GM23248 (cell line): ENCODE measurements around the gene LMCD1.

Source experiments
- EZH2 ChIP-seq: fragments of 200-600 bp; sonication (generic); IDR thresholded peaks from 2 replicates; pipeline ENCODE4 v1.6.1; 2018; ENCODE audit warnings: antibody characterized with exemption, mild to moderate bottlenecking; ENCODE audit not compliant: insufficient read depth, poor library complexity, severe bottlenecking
- EZH2phosphoT487 ChIP-seq: fragments of 200-600 bp; sonication (generic); IDR thresholded peaks from 2 replicates; pipeline ENCODE4 v1.6.1; 2018; ENCODE audit warnings: antibody characterized with exemption, moderate library complexity, mild to moderate bottlenecking, low read depth; ENCODE audit not compliant: insufficient read depth

DNA sequence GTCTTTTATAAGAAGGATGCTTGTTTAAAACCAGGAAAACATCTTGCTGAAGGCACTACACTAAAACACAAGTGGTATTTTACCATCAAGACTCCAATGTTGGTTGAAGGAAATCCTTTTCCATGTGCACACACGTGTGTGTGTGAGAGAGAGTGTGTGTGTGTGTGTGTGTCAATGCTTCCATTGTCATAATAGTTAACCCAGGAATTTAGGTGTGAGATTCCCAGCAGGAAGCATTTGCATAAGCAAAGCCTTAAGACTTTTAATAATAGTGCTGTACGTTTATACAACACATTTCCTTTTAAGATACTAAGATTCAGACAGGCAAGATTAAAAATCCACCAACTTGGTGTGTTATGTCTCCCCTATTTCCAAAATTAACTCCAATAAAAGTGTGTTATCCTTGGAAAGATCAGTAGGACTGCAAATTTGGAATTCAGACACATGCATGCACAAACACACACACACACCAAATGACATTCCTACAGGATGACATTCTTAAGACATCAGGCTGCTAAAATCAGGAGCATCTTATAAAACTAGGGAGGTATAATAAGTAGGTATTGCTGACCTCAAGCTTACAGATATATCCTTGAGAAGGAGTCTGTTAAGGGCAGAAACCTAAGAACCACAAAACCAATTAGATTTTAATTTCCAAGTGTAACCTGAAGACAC, 18.3 kb downstream of the LMCD1 start:
- TF ChIP-seq EZH2 = no peak
- no peak for TF ChIP-seq EZH2phosphoT487
